Heart right ventricle (tissue), 16 donors: ENCODE measurements around the gene FRAS1. TPM values are rescaled to one million over a fixed set of nuclear protein-coding genes. Genes with fewer than 3 reads are reported as not detected.

Experiments used
- ATAC-seq, 8 donors: fragments of 200-7000 bp; cut with Tn5 transposase; one replicate each; pipeline ENCODE4 v1.9.1; 2020; ENCODE audit warnings: mild to moderate bottlenecking in 8 of 8, moderate library complexity in 8 of 8, moderate number of reproducible peaks in 1 of 8
- DNase-seq, 2 donors: peaks; one replicate each; pipeline ENCODE4 v3.0.0-alpha.2; 2020
- H3K27ac ChIP-seq, 10 donors: fragments of 200-600 bp; sonication (generic) in 2 of 10; one replicate each; pipeline versions ENCODE4 v1.5.0 to v1.8.0; 2020 to 2022; ENCODE audit warnings: mild to moderate bottlenecking in 3 of 10
- H3K27me3 ChIP-seq, 7 donors: fragments of 200-600 bp; one replicate each; pipeline ENCODE4 v1.8.0; 2021 to 2022; ENCODE audit warnings: mild to moderate bottlenecking in 2 of 7
- H3K36me3 ChIP-seq, 9 donors: fragments of 200-600 bp; sonication (generic) in 1 of 9; one replicate each; pipeline versions ENCODE4 v1.5.0 to v1.8.0; 2020 to 2022; ENCODE audit warnings: mild to moderate bottlenecking in 2 of 9
- H3K4me1 ChIP-seq, 9 donors: fragments of 200-600 bp; sonication (generic) in 1 of 9; one replicate each; pipeline versions ENCODE4 v1.5.0 to v1.8.0; 2020 to 2022; ENCODE audit warnings: mild to moderate bottlenecking in 4 of 9
- H3K4me3 ChIP-seq, 10 donors: fragments of 200-600 bp; sonication (generic) in 2 of 10; one replicate each; pipeline versions ENCODE4 v1.5.0 to v1.8.0; 2020 to 2022; ENCODE audit warnings: mild to moderate bottlenecking in 7 of 10, moderate library complexity in 2 of 10
- H3K9me3 ChIP-seq, 11 donors: fragments of 200-600 bp in 10 of 11; sonication (generic) in 2 of 11; one replicate each; pipeline versions ENCODE4 v1.5.0 to v1.8.0; 2013 to 2022; ENCODE audit warnings: mild to moderate bottlenecking in 2 of 11, control low read depth in 1 of 11, moderate library complexity in 1 of 11
- CTCF ChIP-seq, 9 donors: fragments of 200-600 bp; sonication (generic) in 2 of 9; IDR thresholded peaks; one replicate each; pipeline versions ENCODE4 v1.5.0 to v1.8.0; 2021 to 2022; ENCODE audit warnings: antibody characterized with exemption in 9 of 9, mild to moderate bottlenecking in 5 of 9, moderate library complexity in 1 of 9
- WGBS, 2 donors: extraction: QIAGEN DNeasy Blood & Tissue Kit; methylation state at CpG; one replicate each; pipeline ENCODE4 v1.1.7; 2013; ENCODE audit warnings: inconsistent platforms in 1 of 2; 5-methylcytosine and 5-hydroxymethylcytosine counted together
- intact Hi-C, 10 donors: fragments of 100-400 bp; cut with DNase I; formaldehyde crosslinking; loops; one replicate each; pipeline versions ENCODE4 v1.11.1 to v1.14.2; 2022
- polyA plus RNA-seq, 2 donors: library from polyadenylated mRNA; stranded (reverse); fragments of 200-250 nt; gene quantifications; one replicate each; pipeline ENCODE4 v1.2.3, GENCODE V29; 2013
- total RNA-seq, 10 donors: library from RNA; stranded (reverse); fragmentation: NEBNext Ultra II Directional in 3 of 10; extraction: Animal tissue kit (Norgen Biotek cat#: 25700) in 3 of 10; gene quantifications; one replicate each; pipeline versions ENCODE4 v1.2.1 to v1.2.4, GENCODE V29; 2021 to 2023
- donor health status: Arrhythmogenic right ventricular cardiomyopathy.
- donor health status: ischemic (EF 13 %, LVEDD 7.1; RV severe dilation, severe dysfunction).
- donor health status: healthy with polysubstance abuse.
- donor health status: DM: no; HTN: yes; CAD: no.
- donor health status: DM: no; HTN: no; CAD: no.
- donor health status: ischemic (EF 25% LVEDD 6.9; RV normal size, moderate dysfunction).
- donor health status: ischemic (EF 25% LVEDD 5.7; RV mildly dilated, moderate dysfunction).
- donor health status: healthy.
- donor health status: DM: yes; HTN: yes; CAD: no.
- donor health status: Ischemic cardiomyopathy.
- donor health status: ischemic (EF 35%, LVEDD 5.7; RV mildly dilated, moderate dysfunction).
- donor health status: nonischemic (EF 11% LVEDD 7.7; RV severe dilation, severe dysfunction).
- donor health status: DM: yes; HTN: yes; CAD: no.
- donor health status: PGD.
- donor health status: ischemic (EF 29% LVEDD 5.4; RV normal size, mild dysfunction).
- donor health status: nonischemic (EF 23%, LVEDD 6.1; RV moderate dilation, normal function).

FRAS1 gene
- total and polyA plus RNA-seq, 12 donors = 0.93 to 6.2 (median 3.1) TPM

- ATAC-seq (no peak), DNase-seq (no peak)
- H3K4me3 ChIP-seq = no peak overlapping the region
- peaks cover 0 to 10% (median 0%) of the 10 kb centered on the region in 9 donors for H3K4me1 ChIP-seq
- WGBS, 2 donors = 88 to 95% methylated on average over 2 of the region's 2 CpGs
- TF ChIP-seq CTCF (IDR thresholded peaks at IDR 0.05) = no peak
- no peaks in the 10 kb centered on the region for H3K27me3 ChIP-seq
- intact Hi-C loops = no loop called here
- no peak overlapping the region for H3K27ac ChIP-seq
- no peaks in the 10 kb centered on the region for H3K9me3 ChIP-seq
- H3K36me3 ChIP-seq = peaks cover 0 to 3% (median 0%) of the 10 kb centered on the region in 9 donors
These were observed 360.5 kb downstream of the FRAS1 start for GRCh38 chr4:78417603-78418002.

GRCh38 chr4:78418406-78418805 is 361.3 kb downstream of the FRAS1 start:
- ATAC-seq (no peak), DNase-seq (no peak)
- WGBS, 2 donors = 69 to 73% methylated on average over 6 of the region's 6 CpGs
- H3K27me3 ChIP-seq = no peaks in the 10 kb centered on the region
- peaks cover 0 to 3% (median 0%) of the 10 kb centered on the region in 9 donors for H3K36me3 ChIP-seq
- no peak overlapping the region for H3K4me3 ChIP-seq
- no peak for TF ChIP-seq CTCF (IDR thresholded peaks at IDR 0.05)
- intact Hi-C loops = no loop called here
- no peaks in the 10 kb centered on the region for H3K9me3 ChIP-seq
- no peak overlapping the region for H3K27ac ChIP-seq
- peaks cover 0 to 9% (median 0%) of the 10 kb centered on the region in 9 donors for H3K4me1 ChIP-seq

GRCh38 chr4:78423790-78424189 is 366.7 kb downstream of the FRAS1 start:
- WGBS, 2 donors = 90 to 91% methylated on average over 9 of the region's 9 CpGs
- intact Hi-C loops = no loop called here
- Histone ChIP-seq H3K27me3 (no peaks in the 10 kb centered on the region), H3K9me3 (no peaks in the 10 kb centered on the region), H3K4me3 (no peak overlapping the region), H3K27ac (no peak overlapping the region), H3K4me1 (no peaks in the 10 kb centered on the region), H3K36me3 (peaks cover 0 to 3% (median 0%) of the 10 kb centered on the region in 9 donors)
- no peak for TF ChIP-seq CTCF (IDR thresholded peaks at IDR 0.05)
- DNase-seq (no peak), ATAC-seq (no peak)

- DNase-seq = no peak
- Histone ChIP-seq H3K4me3 (no peak overlapping the region), H3K27me3 (no peaks in the 10 kb centered on the region), H3K36me3 (no peaks in the 10 kb centered on the region), H3K9me3 (no peaks in the 10 kb centered on the region), H3K27ac (no peak overlapping the region), H3K4me1 (no peaks in the 10 kb centered on the region)
- TF ChIP-seq CTCF (IDR thresholded peaks at IDR 0.05) = no peak
- no peak for ATAC-seq
- intact Hi-C loops = no loop called here
These were observed 367.3 kb downstream of the FRAS1 start for GRCh38 chr4:78424461-78424860.
